GM06990 (cell line): ENCODE data around the gene MLKL.
A peak's percentile ranks its signal among the peaks of the same experiment; 100 is the strongest.

Experiments
- DNase-seq: peaks from one replicate; pipeline ENCODE4 v3.0.0-alpha.2; 2011; ENCODE audit not compliant: insufficient read length; ENCODE audit errors: extremely low read depth
- H3K27me3 ChIP-seq: replicated peaks from 2 replicates; pipeline ENCODE4 v1.6.0; 2011; ENCODE audit warnings: low read length; ENCODE audit not compliant: control insufficient read depth, insufficient read depth
- H3K36me3 ChIP-seq: 2 replicates; pipeline ENCODE4 v1.5.1; 2011; ENCODE audit warnings: low read length; ENCODE audit not compliant: control insufficient read depth, insufficient read depth
- H3K4me3 ChIP-seq: replicated peaks from 2 replicates; pipeline ENCODE4 v1.5.1; 2011; ENCODE audit warnings: low read depth, mild to moderate bottlenecking, control low read depth, low read length
- CTCF ChIP-seq: IDR thresholded peaks from 2 replicates; pipeline ENCODE4 v1.5.1; 2011; ENCODE audit warnings: low read length, control low read depth, mild to moderate bottlenecking, inconsistent platforms; ENCODE audit not compliant: insufficient read depth, poor library complexity, severe bottlenecking

Gene MLKL

GRCh38 chr16:74666010-74666421 lies 34.6 kb downstream of the MLKL start:
- Histone ChIP-seq H3K4me3 (peak overlapping the region; percentile 90), H3K36me3 (peaks cover 8% of the 10 kb centered on the region), H3K27me3 (no peaks in the 10 kb centered on the region)
- TF ChIP-seq CTCF, result no peak
- no peak for DNase-seq

- Histone ChIP-seq H3K4me3 (no peak overlapping the region), H3K27me3 (no peaks in the 10 kb centered on the region), H3K36me3 (peaks cover 17% of the 10 kb centered on the region)
- TF ChIP-seq CTCF, result no peak
- DNase-seq, result no peak
Observed at GRCh38 chr16:74661064-74661463, 39.6 kb downstream of the MLKL start.

GRCh38 chr16:74660383-74660782 lies 40.3 kb downstream of the MLKL start:
- H3K4me3 ChIP-seq, result no peak overlapping the region
- no peak for TF ChIP-seq CTCF
- no peaks in the 10 kb centered on the region for H3K27me3 ChIP-seq
- DNase-seq, result no peak
- H3K36me3 ChIP-seq, result peaks cover 17% of the 10 kb centered on the region

- no peak for TF ChIP-seq CTCF
- H3K27me3 ChIP-seq, result no peaks in the 10 kb centered on the region
- no peak for DNase-seq
- H3K36me3 ChIP-seq, result peaks cover 18% of the 10 kb centered on the region
- H3K4me3 ChIP-seq, result no peak overlapping the region
Observed at GRCh38 chr16:74659041-74659440, 41.6 kb downstream of the MLKL start.

GRCh38 chr16:74657870-74658642 lies 42.6 kb downstream of the MLKL start:
- Histone ChIP-seq H3K36me3 (peaks cover 15% of the 10 kb centered on the region), H3K4me3 (no peak overlapping the region)
- no peak for TF ChIP-seq CTCF

More at GRCh38 chr16:74657870-74658642, 42.6 kb downstream of the MLKL start:
- no peak for DNase-seq
- no peaks in the 10 kb centered on the region for H3K27me3 ChIP-seq
